HEK293 (cell line): Measurements from ENCODE around the gene DNAJC13.

ENCODE experiments used
- CTCF ChIA-PET: fragments of 350-600 bp; formaldehyde crosslinking; extraction: SDS; loops from one replicate; lab custom pipeline; 2021; ENCODE audit warnings: antibody characterized with exemption; lab: Yijun Ruan, JAX
- POLR2A ChIA-PET: fragments of 300-600 bp; formaldehyde crosslinking; extraction: SDS; loops from one replicate; lab custom pipeline; 2020; ENCODE audit warnings: antibody characterized with exemption, inconsistent platforms; lab: Yijun Ruan, JAX
- H3K27ac ChIP-seq: fragments of 200-500 bp; sonication (Bioruptor generic); 2 replicates; pipeline ENCODE4 v1.5.1; 2014; ENCODE audit warnings: low read depth, low read length, control low read depth, inconsistent platforms; ENCODE audit errors: extremely low read depth
- H3K36me3 ChIP-seq, 2 experiments: fragments of 200-500 bp in 1 of 2; sonication (Bioruptor generic) in 1 of 2; 1 replicate in 1 of 2; 2 replicates in 1 of 2; pipeline ENCODE4 v1.5.1; 2014 to 2017; ENCODE audit warnings: inconsistent platforms in 2 of 2, low read length in 2 of 2; ENCODE audit not compliant: control insufficient read depth in 2 of 2, insufficient read depth in 1 of 2
- H3K4me1 ChIP-seq: fragments of 200-500 bp; sonication (Bioruptor generic); 2 replicates; pipeline ENCODE4 v1.5.1; 2014; ENCODE audit warnings: mild to moderate bottlenecking, low read length, inconsistent platforms; ENCODE audit not compliant: control insufficient read depth, insufficient read depth
- H3K4me3 ChIP-seq: 2 replicates; pipeline ENCODE4 v1.5.1; 2011; ENCODE audit warnings: low read depth, mild to moderate bottlenecking, control low read depth, low read length, moderate library complexity
- H3K9me3 ChIP-seq: fragments of 200-500 bp; sonication (Bioruptor generic); 2 replicates; pipeline ENCODE4 v1.5.1; 2014; ENCODE audit warnings: low read depth, low read length, inconsistent platforms; ENCODE audit not compliant: control insufficient read depth, insufficient read depth
- AEBP2 ChIP-seq: fragments of 450-650 bp; formaldehyde crosslinking; IDR thresholded peaks from 2 replicates; pipeline ENCODE4 v1.5.1; 2016; ENCODE audit warnings: missing biosample characterization, missing genetic modification characterization, borderline replicate concordance
- PRDM6 ChIP-seq: fragments of 450-650 bp; formaldehyde crosslinking; IDR thresholded peaks from 2 replicates; pipeline ENCODE4 v1.5.1; 2017; ENCODE audit warnings: missing biosample characterization, missing genetic modification characterization
- ZBTB1 ChIP-seq: fragments of 450-650 bp; formaldehyde crosslinking; IDR thresholded peaks from 2 replicates; pipeline ENCODE4 v1.5.1; 2016; ENCODE audit warnings: missing biosample characterization, missing genetic modification characterization
- ZBTB48 ChIP-seq: fragments of 450-650 bp; formaldehyde crosslinking; IDR thresholded peaks from 2 replicates; pipeline ENCODE4 v1.5.1; 2016; ENCODE audit warnings: missing biosample characterization, missing genetic modification characterization
- ZFP3 ChIP-seq: fragments of 450-650 bp; formaldehyde crosslinking; IDR thresholded peaks from 2 replicates; pipeline ENCODE4 v1.5.1; 2016; ENCODE audit warnings: low read depth, missing biosample characterization, missing genetic modification characterization
- ZNF10 ChIP-seq: fragments of 450-650 bp; formaldehyde crosslinking; IDR thresholded peaks from 2 replicates; pipeline ENCODE4 v1.5.1; 2017; ENCODE audit warnings: missing biosample characterization, missing genetic modification characterization
- ZNF121 ChIP-seq: fragments of 450-650 bp; formaldehyde crosslinking; IDR thresholded peaks from 2 replicates; pipeline ENCODE4 v1.5.1; 2016; ENCODE audit warnings: missing biosample characterization, missing genetic modification characterization
- ZNF155 ChIP-seq: fragments of 450-650 bp; formaldehyde crosslinking; IDR thresholded peaks from 2 replicates; pipeline ENCODE4 v1.5.1; 2016; ENCODE audit warnings: missing biosample characterization, missing genetic modification characterization
- ZNF175 ChIP-seq: fragments of 450-650 bp; formaldehyde crosslinking; IDR thresholded peaks from 2 replicates; pipeline ENCODE4 v1.5.1; 2016; ENCODE audit warnings: missing biosample characterization, missing genetic modification characterization
- ZNF221 ChIP-seq: fragments of 450-650 bp; formaldehyde crosslinking; IDR thresholded peaks from 2 replicates; pipeline ENCODE4 v1.5.1; 2017; ENCODE audit warnings: missing biosample characterization, missing genetic modification characterization, borderline replicate concordance
- ZNF248 ChIP-seq: fragments of 450-650 bp; formaldehyde crosslinking; IDR thresholded peaks from 2 replicates; pipeline ENCODE4 v1.5.1; 2017; ENCODE audit warnings: missing biosample characterization, missing genetic modification characterization
- ZNF501 ChIP-seq: fragments of 450-650 bp; formaldehyde crosslinking; IDR thresholded peaks from 2 replicates; pipeline ENCODE4 v1.5.1; 2016; ENCODE audit warnings: missing biosample characterization, missing genetic modification characterization
- ZNF548 ChIP-seq: fragments of 450-650 bp; formaldehyde crosslinking; IDR thresholded peaks from 2 replicates; pipeline ENCODE4 v1.5.1; 2016; ENCODE audit warnings: missing biosample characterization, missing genetic modification characterization
- ZNF600 ChIP-seq: fragments of 450-650 bp; formaldehyde crosslinking; IDR thresholded peaks from 2 replicates; pipeline ENCODE4 v1.5.1; 2016; ENCODE audit warnings: missing biosample characterization, missing genetic modification characterization
- ZNF621 ChIP-seq: fragments of 450-650 bp; formaldehyde crosslinking; IDR thresholded peaks from 2 replicates; pipeline ENCODE4 v1.5.1; 2017; ENCODE audit warnings: missing biosample characterization, missing genetic modification characterization
- ZNF654 ChIP-seq: fragments of 450-650 bp; formaldehyde crosslinking; IDR thresholded peaks from 2 replicates; pipeline ENCODE4 v1.5.1; 2016; ENCODE audit warnings: low read depth, missing biosample characterization, missing genetic modification characterization
- ZNF777 ChIP-seq: fragments of 450-650 bp; formaldehyde crosslinking; IDR thresholded peaks from 2 replicates; pipeline ENCODE4 v1.5.1; 2017; ENCODE audit warnings: missing biosample characterization, missing genetic modification characterization, borderline replicate concordance
- TF ChIP-seq, protein P1 (sequence below): fragments of 450-650 bp; formaldehyde crosslinking; IDR thresholded peaks from 2 replicates; pipeline ENCODE4 v1.5.1; 2016; ENCODE audit warnings: missing biosample characterization, missing genetic modification characterization
- TF ChIP-seq, protein P2 (sequence below): fragments of 450-650 bp; formaldehyde crosslinking; IDR thresholded peaks from 2 replicates; pipeline ENCODE4 v1.5.1; 2016; ENCODE audit warnings: missing biosample characterization, missing genetic modification characterization
- TF ChIP-seq, protein P3 (sequence below): fragments of 450-650 bp; formaldehyde crosslinking; IDR thresholded peaks from 2 replicates; pipeline ENCODE4 v1.5.1; 2017; ENCODE audit warnings: missing biosample characterization, missing genetic modification characterization

DNAJC13 gene

DNA sequence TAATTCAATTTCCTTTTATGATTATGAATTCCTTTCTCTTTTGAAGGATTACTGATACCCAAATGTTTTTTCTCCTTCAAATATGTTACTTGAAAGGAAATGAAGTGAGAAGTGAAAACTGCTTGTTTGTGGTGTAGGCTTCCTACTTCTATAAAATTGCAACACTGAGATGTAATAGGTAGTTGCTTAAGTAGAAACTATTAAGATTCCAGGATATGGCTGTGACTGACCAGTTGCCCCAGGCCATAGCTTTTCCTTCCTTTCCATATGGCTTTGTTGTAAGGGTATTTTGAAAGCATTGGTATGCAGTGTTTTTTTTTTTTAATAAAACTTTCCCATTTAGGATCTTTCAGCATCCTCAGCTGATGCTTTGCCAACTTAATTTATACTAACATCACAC lies 28.5 kb downstream of the DNAJC13 start:
- Histone ChIP-seq H3K4me3 (no peak overlapping the region), H3K9me3 (no peaks in the 10 kb centered on the region), H3K36me3 (peaks cover 0 to 1% of the 10 kb centered on the region in 2 experiments; a peak in 1 of 3 replicates), H3K27ac (no peak overlapping the region), H3K4me1 (no peaks in the 10 kb centered on the region)
- POLR2A ChIA-PET = no interaction called here
- CTCF ChIA-PET = interaction anchor here (0.6 kb wide), 1 partner anchor 8 kb away, joined by 5 read pairs; no protein-coding TSS in a partner anchor
- TF ChIP-seq ZNF155 (tag by site-specific recombination) = no peak
- TF ChIP-seq, protein P1, sequence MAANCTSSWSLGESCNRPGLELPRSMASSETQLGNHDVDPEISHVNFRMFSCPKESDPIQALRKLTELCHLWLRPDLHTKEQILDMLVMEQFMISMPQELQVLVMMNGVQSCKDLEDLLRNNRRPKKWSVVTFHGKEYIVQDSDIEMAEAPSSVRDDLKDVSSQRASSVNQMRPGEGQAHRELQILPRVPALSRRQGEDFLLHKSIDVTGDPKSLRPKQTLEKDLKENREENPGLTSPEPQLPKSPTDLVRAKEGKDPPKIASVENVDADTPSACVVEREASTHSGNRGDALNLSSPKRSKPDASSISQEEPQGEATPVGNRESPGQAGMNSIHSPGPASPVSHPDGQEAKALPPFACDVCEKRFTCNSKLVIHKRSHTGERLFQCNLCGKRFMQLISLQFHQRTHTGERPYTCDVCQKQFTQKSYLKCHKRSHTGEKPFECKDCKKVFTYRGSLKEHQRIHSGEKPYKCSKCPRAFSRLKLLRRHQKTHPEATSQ = no peak
- no peak for TF ChIP-seq ZNF121 (tag by site-specific recombination)
- no peak for TF ChIP-seq ZFP3 (tag by site-specific recombination)
- TF ChIP-seq ZNF621 (tag by site-specific recombination) = no peak
- TF ChIP-seq AEBP2 (tag by site-specific recombination) = no peak
- TF ChIP-seq, protein P2, sequence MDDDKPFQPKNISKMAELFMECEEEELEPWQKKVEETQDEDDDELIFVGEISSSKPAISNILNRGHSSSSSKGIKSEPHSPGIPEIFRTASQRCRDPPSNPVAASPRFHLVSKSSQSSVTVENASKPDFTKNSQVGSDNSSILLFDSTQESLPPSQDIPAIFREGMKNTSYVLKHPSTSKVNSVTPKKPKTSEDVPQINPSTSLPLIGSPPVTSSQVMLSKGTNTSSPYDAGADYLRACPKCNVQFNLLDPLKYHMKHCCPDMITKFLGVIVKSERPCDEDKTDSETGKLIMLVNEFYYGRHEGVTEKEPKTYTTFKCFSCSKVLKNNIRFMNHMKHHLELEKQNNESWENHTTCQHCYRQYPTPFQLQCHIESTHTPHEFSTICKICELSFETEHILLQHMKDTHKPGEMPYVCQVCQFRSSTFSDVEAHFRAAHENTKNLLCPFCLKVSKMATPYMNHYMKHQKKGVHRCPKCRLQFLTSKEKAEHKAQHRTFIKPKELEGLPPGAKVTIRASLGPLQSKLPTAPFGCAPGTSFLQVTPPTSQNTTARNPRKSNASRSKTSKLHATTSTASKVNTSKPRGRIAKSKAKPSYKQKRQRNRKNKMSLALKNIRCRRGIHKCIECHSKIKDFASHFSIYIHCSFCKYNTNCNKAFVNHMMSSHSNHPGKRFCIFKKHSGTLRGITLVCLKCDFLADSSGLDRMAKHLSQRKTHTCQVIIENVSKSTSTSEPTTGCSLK (tag by site-specific recombination) = no peak
- no peak for TF ChIP-seq ZNF777
- TF ChIP-seq ZNF10 (tag by site-specific recombination) = no peak
- TF ChIP-seq, protein P3, sequence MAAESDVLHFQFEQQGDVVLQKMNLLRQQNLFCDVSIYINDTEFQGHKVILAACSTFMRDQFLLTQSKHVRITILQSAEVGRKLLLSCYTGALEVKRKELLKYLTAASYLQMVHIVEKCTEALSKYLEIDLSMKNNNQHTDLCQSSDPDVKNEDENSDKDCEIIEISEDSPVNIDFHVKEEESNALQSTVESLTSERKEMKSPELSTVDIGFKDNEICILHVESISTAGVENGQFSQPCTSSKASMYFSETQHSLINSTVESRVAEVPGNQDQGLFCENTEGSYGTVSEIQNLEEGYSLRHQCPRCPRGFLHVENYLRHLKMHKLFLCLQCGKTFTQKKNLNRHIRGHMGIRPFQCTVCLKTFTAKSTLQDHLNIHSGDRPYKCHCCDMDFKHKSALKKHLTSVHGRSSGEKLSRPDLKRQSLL (tag by site-specific recombination) = no peak
- no peak for TF ChIP-seq ZNF221 (tag by site-specific recombination)
- TF ChIP-seq ZNF548 (tag by site-specific recombination) = no peak
- TF ChIP-seq ZBTB48 (tag by site-specific recombination) = no peak
- no peak for TF ChIP-seq ZNF600
- TF ChIP-seq ZNF501 (tag by site-specific recombination) = no peak
- no peak for TF ChIP-seq ZNF175 (tag by site-specific recombination)
- TF ChIP-seq ZBTB1 = no peak
- TF ChIP-seq PRDM6 (tag by site-specific recombination) = no peak
- no peak for TF ChIP-seq ZNF248
- no peak for TF ChIP-seq ZNF654 (tag by site-specific recombination)
